HUES64 (cell line): Measurements from ENCODE around the gene MRPL30.

ENCODE experiments used
- H3K27ac ChIP-seq: 2 replicates; pipeline ENCODE4 v1.7.0; 2013; ENCODE audit warnings: low read depth, low read length, inconsistent platforms
- H3K27me3 ChIP-seq: 2 replicates; pipeline ENCODE4 v1.6.1; 2013; ENCODE audit warnings: mild to moderate bottlenecking, low read length; ENCODE audit not compliant: insufficient read depth
- H3K36me3 ChIP-seq: 2 replicates; pipeline ENCODE4 v1.6.1; 2013; ENCODE audit warnings: mild to moderate bottlenecking, low read length; ENCODE audit not compliant: insufficient read depth
- H3K4me1 ChIP-seq: 2 replicates; pipeline ENCODE4 v1.6.1; 2013; ENCODE audit warnings: mild to moderate bottlenecking, low read length, moderate library complexity; ENCODE audit not compliant: insufficient read depth
- H3K4me3 ChIP-seq: 2 replicates; pipeline ENCODE4 v1.5.1; 2013; ENCODE audit warnings: mild to moderate bottlenecking, low read length, moderate library complexity
- H3K9ac ChIP-seq: 2 replicates; pipeline ENCODE4 v1.6.1; 2013; ENCODE audit warnings: mild to moderate bottlenecking, low read depth, low read length
- H3K9me3 ChIP-seq: 2 replicates; pipeline ENCODE4 v1.6.1; 2013; ENCODE audit warnings: low read depth, low read length; ENCODE audit not compliant: insufficient read depth
- WGBS: fragments of 150-250, 120-280 bp; methylation state at CpG from one replicate; pipeline ENCODE4 v1.1.7; 2013; ENCODE audit warnings: missing lambda C conversion rate; 5-methylcytosine and 5-hydroxymethylcytosine counted together

Gene MRPL30

GRCh38 chr2:99240431-99240830, 59.4 kb downstream of the MRPL30 start:
- Histone ChIP-seq H3K4me3 (no peak overlapping the region), H3K36me3 (no peaks in the 10 kb centered on the region), H3K9ac (no peak overlapping the region), H3K27ac (no peak overlapping the region), H3K4me1 (0 out of 2 replicates have a peak, but pooled peaks cover 6% of the 10 kb centered on the region), H3K27me3 (no peaks in the 10 kb centered on the region), H3K9me3 (no peaks in the 10 kb centered on the region)
- WGBS: 91% methylated on average over 6 of the region's 6 CpGs

GRCh38 chr2:99242151-99242550, 61.2 kb downstream of the MRPL30 start:
- H3K27ac ChIP-seq: no peak overlapping the region
- no peak overlapping the region for H3K4me3 ChIP-seq
- no peaks in the 10 kb centered on the region for H3K9me3 ChIP-seq
- 0 out of 2 replicates have a peak, but pooled peaks cover 6% of the 10 kb centered on the region for H3K4me1 ChIP-seq
- H3K9ac ChIP-seq: no peak overlapping the region
- WGBS: 95% methylated on average over 6 of the region's 6 CpGs
- no peaks in the 10 kb centered on the region for H3K36me3 ChIP-seq
- H3K27me3 ChIP-seq: no peaks in the 10 kb centered on the region
